ENCODE measurements around the gene CAST.

The CAST gene

DNA sequence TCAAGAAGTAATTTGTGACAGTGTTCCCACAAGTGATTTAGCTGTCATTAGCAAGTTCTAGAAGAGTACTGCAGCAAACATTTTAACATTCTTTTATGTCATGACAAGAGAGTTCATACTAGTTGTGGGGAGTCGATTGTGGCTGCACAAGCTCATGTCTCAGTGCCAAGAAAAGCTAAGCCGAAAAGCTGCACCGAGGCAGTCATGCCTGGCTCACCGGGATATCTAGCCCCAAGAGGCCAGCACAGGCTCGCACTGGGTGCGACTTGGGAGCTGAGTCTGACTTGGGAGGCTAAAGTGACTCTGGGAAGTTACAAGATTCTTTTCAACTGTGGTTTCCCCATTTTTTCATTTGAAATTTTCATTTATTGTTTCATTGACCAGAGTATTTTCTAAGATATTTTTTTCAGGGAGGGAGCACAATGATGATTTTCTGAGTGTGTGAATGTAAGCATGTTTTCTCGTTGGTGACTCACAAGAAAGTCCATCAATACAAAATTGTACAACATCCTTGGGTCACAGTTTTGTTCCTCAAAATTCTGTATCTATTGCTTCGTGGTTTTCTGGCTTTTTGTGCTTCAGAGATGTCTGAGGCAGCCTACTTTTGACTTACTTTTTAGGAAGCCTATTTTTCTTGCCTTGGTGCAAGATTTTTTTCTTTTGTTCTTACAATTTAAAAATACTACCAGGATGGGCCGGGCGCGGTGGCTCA, 18.7 kb downstream of the CAST start:
- H3K27me3 ChIP-seq (ENCODE audit: insufficient read depth, low read length, poor library complexity), result no peaks in the 10 kb centered on the region
- H4K20me1 ChIP-seq (ENCODE audit: insufficient read depth, low read length), result no peaks in the 10 kb centered on the region
- TF ChIP-seq, protein P1, sequence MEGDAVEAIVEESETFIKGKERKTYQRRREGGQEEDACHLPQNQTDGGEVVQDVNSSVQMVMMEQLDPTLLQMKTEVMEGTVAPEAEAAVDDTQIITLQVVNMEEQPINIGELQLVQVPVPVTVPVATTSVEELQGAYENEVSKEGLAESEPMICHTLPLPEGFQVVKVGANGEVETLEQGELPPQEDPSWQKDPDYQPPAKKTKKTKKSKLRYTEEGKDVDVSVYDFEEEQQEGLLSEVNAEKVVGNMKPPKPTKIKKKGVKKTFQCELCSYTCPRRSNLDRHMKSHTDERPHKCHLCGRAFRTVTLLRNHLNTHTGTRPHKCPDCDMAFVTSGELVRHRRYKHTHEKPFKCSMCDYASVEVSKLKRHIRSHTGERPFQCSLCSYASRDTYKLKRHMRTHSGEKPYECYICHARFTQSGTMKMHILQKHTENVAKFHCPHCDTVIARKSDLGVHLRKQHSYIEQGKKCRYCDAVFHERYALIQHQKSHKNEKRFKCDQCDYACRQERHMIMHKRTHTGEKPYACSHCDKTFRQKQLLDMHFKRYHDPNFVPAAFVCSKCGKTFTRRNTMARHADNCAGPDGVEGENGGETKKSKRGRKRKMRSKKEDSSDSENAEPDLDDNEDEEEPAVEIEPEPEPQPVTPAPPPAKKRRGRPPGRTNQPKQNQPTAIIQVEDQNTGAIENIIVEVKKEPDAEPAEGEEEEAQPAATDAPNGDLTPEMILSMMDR (IDR thresholded peaks at IDR 0.05; ENCODE audit: borderline replicate concordance, extremely low read depth, low read length, poor library complexity, severe bottlenecking), result no peak
- TF ChIP-seq EZH2 (IDR thresholded peaks at IDR 0.05; ENCODE audit: borderline replicate concordance, low read depth, low read length, severe bottlenecking), result no peak
- DNase-seq, result no peak
- H3K9me3 ChIP-seq (ENCODE audit: insufficient read depth, low read length, severe bottlenecking), result no peaks in the 10 kb centered on the region
- H3K4me2 ChIP-seq (ENCODE audit: insufficient read depth, low read length), result no peak overlapping the region
- no peak overlapping the region for H3K27ac ChIP-seq (ENCODE audit: low read length)
- ATAC-seq (ENCODE audit: insufficient read depth, low read depth), result no peak
- no peaks in the 10 kb centered on the region for H3K36me3 ChIP-seq (ENCODE audit: insufficient read depth, low read length)
- H3K79me2 ChIP-seq (ENCODE audit: insufficient read depth, low read length), result no peaks in the 10 kb centered on the region
- no peaks in the 10 kb centered on the region for H3K4me1 ChIP-seq (ENCODE audit: insufficient read depth, low read length)
- H3K4me3 ChIP-seq (ENCODE audit: low read depth in 1 of 2, low read length in 2 of 2), result no peak overlapping the region
- H2AFZ ChIP-seq (ENCODE audit: low read depth, low read length), result no peak overlapping the region
- no peak overlapping the region for H3K9ac ChIP-seq (ENCODE audit: low read depth, low read length)

DNA sequence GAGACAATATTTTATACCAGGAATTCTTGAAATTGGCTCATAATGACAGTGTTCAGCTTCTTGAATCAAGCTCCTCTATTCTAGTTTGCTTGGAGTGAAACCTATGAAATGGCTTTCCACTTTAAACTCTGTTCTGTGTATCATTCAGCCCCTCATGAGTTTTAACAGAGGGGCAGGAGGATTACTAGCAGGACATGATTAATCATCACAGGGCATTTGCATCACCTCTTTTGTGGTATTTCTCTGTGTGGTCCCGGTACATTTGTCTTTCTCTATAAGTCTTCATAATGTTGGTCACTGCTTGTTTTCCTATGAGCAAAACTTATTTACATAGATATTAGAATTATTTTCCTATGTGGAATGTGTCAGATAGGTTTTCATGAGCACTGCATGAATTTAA, 21.2 kb downstream of the CAST start:
- DNase-seq, result no peak
- H4K20me1 ChIP-seq (ENCODE audit: insufficient read depth, low read length), result no peaks in the 10 kb centered on the region
- no peaks in the 10 kb centered on the region for H3K36me3 ChIP-seq (ENCODE audit: insufficient read depth, low read length)

DNA sequence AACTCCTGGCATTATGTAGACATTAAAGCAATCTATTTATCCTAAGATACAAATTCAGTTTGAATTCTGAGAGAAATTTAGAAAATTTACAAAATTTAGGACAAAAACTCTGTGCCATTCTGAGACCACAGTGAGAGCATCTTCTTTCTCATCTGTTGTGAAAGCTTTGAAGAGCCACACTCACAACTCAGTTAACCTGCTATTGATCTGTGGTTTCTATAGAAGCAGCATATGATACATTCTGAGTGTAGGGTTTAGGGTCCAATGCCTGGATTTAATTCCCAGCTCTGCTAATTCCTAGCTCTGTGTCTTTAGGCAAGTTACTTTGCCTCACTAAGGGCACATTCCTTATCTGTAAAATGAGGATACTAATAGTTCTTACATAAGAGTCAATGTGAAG, 21.6 kb downstream of the CAST start:
- ATAC-seq (ENCODE audit: insufficient read depth, low read depth) (no peak), DNase-seq (no peak)
- no peaks in the 10 kb centered on the region for H3K9me3 ChIP-seq (ENCODE audit: insufficient read depth, low read length, severe bottlenecking)
- no peak overlapping the region for H3K9ac ChIP-seq (ENCODE audit: low read depth, low read length)
- no peaks in the 10 kb centered on the region for H3K4me1 ChIP-seq (ENCODE audit: insufficient read depth, low read length)
- H3K79me2 ChIP-seq (ENCODE audit: insufficient read depth, low read length), result no peaks in the 10 kb centered on the region
- no peaks in the 10 kb centered on the region for H3K27me3 ChIP-seq (ENCODE audit: insufficient read depth, low read length, poor library complexity)
- H3K4me2 ChIP-seq (ENCODE audit: insufficient read depth, low read length), result no peak overlapping the region
- no peak overlapping the region for H2AFZ ChIP-seq (ENCODE audit: low read depth, low read length)
- no peaks in the 10 kb centered on the region for H4K20me1 ChIP-seq (ENCODE audit: insufficient read depth, low read length)
- H3K36me3 ChIP-seq (ENCODE audit: insufficient read depth, low read length), result no peaks in the 10 kb centered on the region
- TF ChIP-seq, protein P1 (IDR thresholded peaks at IDR 0.05; ENCODE audit: borderline replicate concordance, extremely low read depth, low read length, poor library complexity, severe bottlenecking), result no peak
- TF ChIP-seq EZH2 (IDR thresholded peaks at IDR 0.05; ENCODE audit: borderline replicate concordance, low read depth, low read length, severe bottlenecking), result no peak
- no peak overlapping the region for H3K27ac ChIP-seq (ENCODE audit: low read length)
- no peak overlapping the region for H3K4me3 ChIP-seq (ENCODE audit: low read depth in 1 of 2, low read length in 2 of 2)

More for the DNA sequence above, 21.2 kb downstream of the CAST start:
- TF ChIP-seq EZH2 (IDR thresholded peaks at IDR 0.05; ENCODE audit: borderline replicate concordance, low read depth, low read length, severe bottlenecking), result no peak
- TF ChIP-seq, protein P1 (IDR thresholded peaks at IDR 0.05; ENCODE audit: borderline replicate concordance, extremely low read depth, low read length, poor library complexity, severe bottlenecking), result no peak
- Histone ChIP-seq H3K79me2 (ENCODE audit: insufficient read depth, low read length) (no peaks in the 10 kb centered on the region), H3K9me3 (ENCODE audit: insufficient read depth, low read length, severe bottlenecking) (no peaks in the 10 kb centered on the region), H3K9ac (ENCODE audit: low read depth, low read length) (no peak overlapping the region), H3K27me3 (ENCODE audit: insufficient read depth, low read length, poor library complexity) (no peaks in the 10 kb centered on the region), H3K4me1 (ENCODE audit: insufficient read depth, low read length) (no peaks in the 10 kb centered on the region), H3K4me2 (ENCODE audit: insufficient read depth, low read length) (no peak overlapping the region), H3K27ac (ENCODE audit: low read length) (no peak overlapping the region), H3K4me3 (ENCODE audit: low read depth in 1 of 2, low read length in 2 of 2) (no peak overlapping the region), H2AFZ (ENCODE audit: low read depth, low read length) (no peak overlapping the region)
- no peak for ATAC-seq (ENCODE audit: insufficient read depth, low read depth)

All from DND-41 (cell line).